GM18868 (cell line): ENCODE measurements around the gene DNAH6.
A peak's percentile ranks its signal among the peaks of the same experiment; 100 is the strongest.

Experiments used
- ATAC-seq: cut with Tn5 transposase; IDR thresholded peaks from one replicate; pipeline ENCODE4 v1.9.1; 2021; ENCODE audit warnings: mild to moderate bottlenecking, moderate library complexity; ENCODE audit not compliant: unreplicated experiment

The DNAH6 gene

DNA sequence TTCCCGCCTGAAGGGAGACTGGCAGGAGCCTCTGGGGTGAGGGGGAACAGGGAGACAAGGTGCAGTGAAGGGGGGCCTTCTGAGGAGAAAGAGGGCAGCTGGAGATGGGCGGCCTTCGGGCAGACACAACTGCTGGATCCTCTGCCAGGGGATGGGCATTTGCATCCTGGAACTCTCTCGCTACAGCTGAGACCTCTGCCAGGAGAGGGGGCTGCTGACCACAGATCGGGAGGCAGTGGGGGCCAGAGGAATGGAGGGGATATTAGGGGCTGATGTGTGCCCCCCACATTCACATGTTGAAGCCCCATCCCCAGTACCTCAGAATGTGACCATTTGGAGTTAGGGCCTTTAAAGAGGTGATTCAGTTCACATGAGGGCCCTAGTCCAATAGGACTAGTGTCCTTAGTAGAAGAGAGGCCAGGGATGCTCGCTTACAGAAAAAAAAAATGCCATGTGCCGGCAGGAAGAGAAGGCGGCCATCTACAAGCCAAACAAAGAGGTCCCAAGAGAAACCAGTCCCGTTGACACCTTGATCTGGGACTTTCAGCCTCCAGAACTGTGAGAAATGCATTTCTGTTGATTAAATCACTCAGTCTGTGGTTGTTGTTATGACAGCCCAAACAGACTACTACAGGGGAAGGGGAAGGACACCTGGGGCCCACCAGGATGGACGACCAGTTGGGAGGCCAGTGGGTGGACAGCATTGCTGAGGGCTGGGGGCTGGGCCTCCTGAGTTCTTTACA, 314.6 kb downstream of the DNAH6 start:
- no peak for ATAC-seq

DNA sequence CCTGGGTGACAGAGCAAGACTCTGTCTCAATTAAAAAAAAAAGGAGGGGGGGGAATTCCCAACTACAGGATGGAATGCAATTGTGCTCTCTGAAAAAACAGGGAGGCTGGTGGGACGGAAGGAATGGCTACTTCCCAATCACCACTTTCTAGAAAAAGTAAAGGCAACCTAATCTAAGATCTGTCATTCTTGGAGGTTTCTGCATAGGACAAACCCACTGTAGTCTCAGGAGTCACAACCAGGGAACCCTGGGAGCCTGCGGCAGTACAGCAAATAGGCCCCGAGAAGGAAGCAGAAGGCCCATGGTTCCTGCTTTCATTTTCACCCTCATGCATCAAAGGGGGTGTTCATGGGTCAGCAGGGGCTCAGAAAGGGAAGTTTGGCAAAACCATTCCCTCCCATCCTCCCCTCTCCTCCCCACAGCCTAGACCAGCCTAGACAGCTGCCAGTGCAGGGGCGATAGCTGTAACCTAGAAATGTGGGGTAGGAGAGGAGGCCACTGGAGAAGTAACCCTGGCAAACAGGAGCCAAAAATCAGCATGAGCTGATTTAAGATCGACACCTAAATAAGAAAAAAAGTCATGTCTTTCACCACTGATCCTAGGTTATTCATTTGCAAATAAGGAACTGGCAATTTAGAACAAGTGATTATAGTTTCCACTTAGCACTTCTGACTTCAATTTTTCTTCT, 316.6 kb downstream of the DNAH6 start:
- peak; percentile 92 for ATAC-seq

DNA sequence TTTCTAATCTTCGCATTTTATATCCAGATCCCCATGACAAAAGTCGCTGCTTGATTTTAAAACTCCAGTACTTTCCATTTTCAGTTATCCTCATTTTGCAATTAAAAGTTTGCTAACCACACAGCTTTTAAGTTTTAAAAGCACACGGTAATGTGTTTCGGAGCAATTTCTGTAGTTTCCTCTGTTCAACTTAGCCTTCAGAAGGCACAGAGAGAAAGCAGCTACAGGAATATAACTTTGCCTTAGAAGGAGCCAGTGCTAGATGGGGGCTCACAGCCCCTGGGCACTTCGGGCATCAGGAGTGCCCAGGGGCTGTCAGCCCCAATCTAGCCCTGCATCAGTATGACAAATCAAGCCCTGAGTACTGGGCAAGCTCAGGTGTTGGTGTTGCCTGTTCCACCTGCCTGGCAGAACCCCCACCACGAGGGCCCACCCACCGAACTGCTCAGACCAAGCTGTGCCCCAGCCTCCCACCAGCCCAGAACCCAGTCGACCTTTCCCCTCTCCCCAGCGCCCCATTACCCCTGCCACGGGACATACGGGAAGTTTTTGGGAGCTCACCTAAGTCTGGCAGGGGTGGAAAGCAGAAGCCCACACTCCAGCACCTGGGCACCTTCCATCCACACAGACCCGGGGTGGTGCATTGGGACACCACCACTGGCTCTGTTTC, 317.3 kb downstream of the DNAH6 start:
- ATAC-seq: no peak

DNA sequence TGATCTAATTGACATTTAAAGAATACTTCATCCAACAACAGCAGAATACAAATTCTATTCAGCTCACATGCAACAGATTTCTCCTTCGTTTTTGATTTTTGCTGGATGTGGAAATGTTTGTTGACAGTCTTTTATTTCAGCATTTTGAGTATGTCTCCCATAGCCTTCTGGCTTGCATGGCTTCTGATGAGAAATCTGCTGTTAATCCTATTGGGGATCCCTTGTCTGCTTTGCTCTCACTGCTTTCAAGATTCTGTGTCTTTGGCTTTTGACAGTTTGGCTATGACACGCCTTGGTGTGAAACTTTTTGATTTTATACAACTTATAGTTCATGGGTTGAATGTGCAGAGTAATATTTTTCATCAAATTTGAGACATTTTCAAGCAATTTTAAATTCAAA, 319.9 kb downstream of the DNAH6 start:
- ATAC-seq: no peak

DNA sequence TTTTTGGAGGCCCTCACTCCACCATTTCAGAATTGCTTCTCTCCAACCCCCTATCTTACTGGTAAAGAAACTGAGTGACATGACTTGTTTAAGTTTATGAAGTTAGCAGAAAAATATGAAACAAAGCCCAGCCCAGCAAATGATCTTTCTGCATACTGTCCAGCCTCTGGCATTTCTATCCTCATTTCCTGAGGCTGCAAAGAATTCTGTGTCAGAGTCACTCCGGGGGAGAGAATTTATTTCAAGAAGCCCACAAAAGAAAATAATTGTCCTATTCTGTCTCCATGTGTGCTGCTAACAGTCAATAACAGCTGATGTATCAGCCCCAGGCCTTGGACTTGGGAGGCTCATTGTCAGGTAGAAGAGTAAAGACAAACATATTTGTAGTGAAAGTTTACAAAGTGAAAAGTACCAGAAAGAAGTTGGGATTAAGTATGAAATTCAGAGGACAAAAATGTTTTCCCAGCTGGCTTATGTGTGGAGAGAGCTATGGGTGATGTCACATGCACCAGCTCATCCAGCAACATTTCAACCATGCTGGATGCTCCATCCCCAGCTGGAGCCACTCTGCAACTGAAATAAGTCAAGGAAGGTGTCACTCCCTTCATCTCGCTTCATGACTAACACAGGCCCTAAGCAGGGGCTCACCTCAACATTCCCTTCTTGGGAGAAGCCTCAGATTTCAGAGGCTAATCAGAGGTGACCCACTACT, 322.3 kb downstream of the DNAH6 start:
- ATAC-seq: no peak

DNA sequence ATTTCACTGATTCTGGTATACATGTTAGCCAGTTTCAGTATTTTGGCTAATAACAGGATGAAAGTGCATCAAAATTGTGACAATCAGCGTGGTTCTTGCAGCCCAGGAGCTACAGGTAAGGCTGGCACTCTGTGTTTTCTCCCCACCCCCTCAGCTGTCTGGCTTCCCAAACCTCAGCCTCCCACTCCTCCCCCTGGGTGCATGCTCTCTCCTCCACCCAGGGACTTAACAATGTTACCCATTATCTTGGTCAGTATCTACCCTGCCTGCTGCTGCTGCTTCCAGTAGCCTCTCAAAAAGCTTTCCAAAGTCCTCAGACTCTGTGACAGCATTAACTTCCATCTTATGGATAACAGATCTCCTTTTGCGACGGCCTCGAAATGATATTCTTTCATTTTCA, 323.6 kb downstream of the DNAH6 start:
- ATAC-seq: no peak

DNA sequence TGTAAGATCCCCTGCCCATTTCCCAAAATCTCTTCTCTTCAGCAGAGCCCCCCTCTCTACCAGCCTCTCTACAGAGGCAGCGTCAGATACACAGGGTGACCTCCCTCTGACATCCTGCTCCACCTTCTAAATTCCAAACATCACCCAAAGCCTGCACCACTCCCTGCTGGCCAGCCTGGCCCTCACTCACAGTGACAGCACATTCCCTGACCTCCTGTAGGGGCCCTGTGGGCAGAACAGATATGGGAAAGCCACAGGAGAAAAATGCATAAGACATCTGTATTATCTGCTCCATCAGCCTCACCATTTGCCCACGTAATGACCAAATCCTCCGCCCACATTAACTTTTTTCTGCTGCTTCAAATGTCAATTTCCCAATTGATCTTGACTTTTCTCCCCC, 324.0 kb downstream of the DNAH6 start:
- no peak for ATAC-seq

DNA sequence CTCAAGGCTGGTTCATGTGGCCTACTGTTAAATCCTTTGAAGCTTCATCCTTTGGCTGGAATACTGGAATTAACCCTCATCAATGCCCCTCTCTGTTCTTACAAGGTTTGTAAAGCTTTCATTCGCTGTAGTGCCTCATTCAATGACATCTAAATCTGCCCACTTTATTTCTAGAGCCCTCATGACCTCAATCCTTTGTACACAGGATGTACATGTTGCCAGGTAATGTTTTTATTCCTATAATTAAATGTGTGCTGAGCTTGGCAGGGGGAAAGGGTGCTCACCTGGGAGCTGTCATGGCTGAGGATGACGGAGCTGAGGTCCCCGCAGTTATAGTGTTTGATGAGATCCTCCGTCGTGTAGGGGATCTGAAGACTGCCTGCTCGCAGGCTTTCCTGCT, 325.3 kb downstream of the DNAH6 start:
- no peak for ATAC-seq

DNA sequence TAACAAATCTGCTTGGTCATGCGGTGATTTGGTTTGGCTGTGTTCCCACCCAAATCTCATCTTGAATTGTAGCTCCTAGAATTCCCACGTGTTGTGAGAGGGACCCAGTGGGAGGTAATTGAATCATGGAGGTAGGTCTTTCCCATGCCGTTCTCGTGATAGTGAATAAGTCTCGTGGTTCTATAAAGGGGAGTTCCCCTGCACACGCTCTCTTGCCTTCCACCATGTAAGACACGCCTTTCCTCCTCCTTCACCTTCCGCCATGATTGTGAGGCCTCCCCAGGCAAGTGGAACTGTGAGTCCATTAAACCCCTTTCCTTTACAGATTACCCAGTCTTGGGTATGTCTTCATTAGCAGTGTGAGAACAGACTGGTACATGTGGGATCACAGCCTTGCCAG, 327.8 kb downstream of the DNAH6 start:
- ATAC-seq: no peak

DNA sequence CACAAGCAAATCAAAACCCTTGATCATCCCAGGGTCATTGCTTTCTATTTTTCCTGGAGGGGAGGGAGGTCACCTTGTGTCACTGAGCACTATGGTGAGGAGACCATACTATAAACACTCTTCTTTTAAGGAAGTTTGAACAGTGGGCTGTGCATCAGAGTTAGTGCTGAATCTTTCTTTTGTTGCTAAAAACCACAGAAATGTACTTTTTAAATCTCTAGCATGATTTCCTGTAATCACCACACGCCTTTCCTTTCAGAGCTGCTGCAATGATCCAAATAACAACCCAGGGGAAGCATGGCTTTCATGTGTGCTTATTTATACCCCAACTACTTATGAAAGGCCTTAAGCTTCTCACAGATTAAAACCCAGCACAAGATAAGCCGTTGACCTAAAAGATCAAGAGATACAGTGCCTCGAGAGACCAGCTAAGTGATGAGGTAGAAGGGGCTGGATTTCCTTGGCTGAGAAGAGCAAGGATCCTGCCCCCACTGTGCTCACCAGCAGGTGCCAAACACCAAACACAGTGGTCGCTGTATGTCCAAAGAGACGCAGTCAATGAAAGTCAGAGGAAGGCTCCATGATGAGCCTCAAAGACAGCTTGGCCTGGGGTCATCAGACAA, 329.9 kb downstream of the DNAH6 start:
- no peak for ATAC-seq

DNA sequence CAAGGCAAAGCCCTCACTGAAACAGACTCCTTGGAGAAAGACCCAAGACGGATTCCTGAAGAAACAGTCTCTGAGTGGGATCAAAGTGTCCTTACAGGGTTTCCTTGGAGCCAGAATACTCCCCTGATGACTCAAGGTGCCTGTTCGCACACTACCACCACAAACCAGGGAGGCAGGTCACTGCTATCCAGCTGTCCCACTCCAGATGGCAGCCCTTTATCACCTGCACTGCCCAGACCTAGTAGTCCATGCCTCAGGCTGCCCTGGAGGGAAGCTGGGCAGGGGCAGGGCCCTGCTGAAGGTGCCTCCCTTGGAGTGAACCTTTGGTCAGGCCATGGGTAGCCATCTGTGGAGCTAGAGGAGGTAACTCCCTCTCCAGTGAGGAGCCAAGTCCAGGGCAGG, 330.4 kb downstream of the DNAH6 start:
- no peak for ATAC-seq

DNA sequence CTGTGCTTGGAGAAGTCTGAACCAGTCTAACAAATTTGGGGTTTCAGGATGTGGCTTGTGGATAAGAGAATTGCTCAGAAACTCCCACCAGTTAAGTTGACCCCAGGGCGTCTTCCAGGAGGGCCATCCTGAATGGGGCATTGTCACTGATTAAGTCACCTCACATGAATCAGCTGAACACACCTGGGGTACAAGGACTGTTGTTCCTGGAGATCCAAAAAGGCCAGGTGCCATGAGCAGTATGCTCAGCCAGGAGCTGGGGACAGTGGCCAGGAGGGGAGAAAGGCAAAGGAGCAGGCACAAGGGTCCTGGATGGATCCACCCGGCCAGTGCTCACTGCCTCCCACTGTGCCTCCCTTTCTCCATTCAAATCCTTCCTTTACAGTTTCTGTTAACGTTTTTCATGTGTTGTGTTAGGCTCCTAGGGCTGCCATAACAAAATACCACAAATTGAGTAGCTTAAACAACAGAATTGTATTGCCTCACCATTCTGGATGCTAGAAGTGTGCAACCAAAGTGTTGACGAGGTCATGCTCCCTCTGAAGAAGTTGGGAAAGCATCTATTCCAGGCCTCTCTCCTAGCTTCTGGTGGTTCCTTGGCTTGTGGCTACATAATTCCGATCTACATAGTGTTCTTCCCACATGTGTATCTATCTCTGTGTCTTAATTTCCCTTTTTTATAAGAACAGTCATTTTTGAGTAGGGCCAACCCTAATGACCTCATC, 331.2 kb downstream of the DNAH6 start:
- ATAC-seq: no peak

DNA sequence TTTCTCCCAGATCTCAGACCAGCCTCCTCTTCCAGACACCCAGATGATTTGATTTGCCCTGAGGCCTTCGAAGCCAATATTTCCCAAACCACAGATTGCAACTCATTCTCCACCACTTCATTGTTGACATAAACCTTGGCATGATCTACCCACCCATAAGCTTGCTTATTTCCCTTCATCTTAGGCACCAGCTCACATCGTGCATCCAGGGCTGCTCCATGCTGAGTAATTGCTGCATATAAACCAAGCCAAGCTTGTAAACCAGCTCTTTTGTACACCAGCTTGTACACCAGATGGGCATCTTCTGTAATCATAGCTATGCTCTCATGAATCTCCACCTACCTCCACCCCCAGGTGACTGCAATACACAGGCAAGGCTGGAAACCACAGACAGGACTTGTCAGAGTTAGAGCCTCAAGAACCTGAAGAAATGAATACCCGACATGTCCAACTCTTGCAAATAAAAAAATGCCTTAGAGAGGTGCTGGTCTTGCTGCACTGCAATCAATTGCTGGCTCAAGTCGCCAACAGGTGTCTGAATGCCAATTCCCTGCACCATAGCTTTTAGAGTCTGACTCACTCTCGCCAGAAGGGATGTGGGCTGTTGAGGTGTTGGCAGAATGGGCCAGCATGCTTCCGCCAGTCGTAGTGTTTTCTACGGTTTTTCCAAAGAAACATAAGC, 333.1 kb downstream of the DNAH6 start:
- no peak for ATAC-seq

DNA sequence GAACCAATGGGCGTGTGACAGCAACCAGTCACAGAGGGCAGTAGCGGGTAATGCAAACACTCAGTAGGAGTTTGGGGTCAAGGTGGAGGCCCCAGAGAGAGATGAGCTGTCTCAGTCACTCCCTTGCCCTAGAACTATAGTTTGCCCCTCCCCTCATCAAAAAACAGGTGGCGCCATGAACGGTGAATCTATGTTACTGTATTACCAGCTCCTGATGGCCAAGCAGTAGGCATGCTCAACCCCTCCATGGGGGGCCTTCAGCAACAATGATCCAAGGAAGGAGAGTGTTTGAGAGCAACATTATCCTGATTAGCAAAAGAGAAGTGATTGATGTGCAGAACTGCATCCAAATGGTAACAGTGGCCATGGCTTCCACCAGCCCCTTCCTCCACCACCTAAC, 334.2 kb downstream of the DNAH6 start:
- ATAC-seq: no peak

DNA sequence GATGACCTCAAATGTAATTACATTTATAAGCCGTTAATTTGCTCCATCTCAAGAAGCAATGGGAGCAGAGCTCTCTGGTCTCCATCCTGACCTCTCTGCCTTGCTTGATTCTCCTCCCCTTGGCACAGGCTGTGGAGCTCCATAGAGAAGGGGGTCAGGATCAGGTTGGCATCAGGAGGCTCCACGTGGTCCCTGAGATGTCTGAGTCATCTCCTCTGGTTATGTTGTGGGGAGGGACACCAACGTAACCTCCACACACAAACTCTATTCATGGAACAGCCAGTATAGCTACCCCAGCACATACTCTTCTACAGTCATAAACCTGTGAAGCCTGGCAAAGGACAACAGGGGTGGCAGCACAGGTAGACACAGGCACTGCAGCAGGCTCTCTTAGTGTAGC, 335.6 kb downstream of the DNAH6 start:
- no peak for ATAC-seq

DNA sequence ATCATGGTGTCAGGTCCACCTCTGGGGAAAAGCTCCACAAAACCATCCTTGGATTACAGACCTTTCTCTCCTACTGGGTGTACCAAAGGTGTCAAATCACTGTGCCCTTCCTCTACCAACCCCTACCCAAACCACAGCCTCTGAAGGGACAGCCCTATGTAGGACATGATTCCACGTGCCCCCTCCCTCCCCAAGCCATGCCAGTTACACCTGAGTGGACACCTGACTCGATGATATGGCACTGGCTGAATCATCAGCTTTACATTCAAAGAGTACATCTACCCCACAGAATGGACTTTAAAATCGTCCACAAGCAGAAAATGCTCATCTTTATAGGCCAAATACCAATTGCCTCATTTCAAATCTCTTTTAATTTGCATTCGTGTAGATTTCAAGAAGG, 338.6 kb downstream of the DNAH6 start:
- ATAC-seq: no peak

DNA sequence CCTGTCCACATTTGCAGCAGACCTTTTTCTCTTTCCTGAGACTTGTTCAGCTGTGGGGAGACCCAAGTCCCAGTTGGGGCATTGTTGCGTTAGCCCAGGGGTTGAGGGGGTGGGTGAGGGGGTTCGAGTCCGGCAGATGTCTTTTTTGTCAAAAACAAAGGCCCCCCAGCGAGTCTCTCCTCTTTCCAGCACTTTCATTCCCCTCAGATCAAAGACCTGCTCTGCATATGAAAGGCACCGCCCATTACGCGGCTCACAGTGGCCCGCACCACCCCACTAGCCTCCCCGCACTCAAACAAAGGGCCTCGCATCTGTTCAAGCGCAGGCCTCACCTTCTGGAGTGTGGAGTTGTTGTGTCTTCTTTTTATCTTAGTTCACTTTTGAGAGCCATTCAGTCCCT, 339.4 kb downstream of the DNAH6 start:
- no peak for ATAC-seq

DNA sequence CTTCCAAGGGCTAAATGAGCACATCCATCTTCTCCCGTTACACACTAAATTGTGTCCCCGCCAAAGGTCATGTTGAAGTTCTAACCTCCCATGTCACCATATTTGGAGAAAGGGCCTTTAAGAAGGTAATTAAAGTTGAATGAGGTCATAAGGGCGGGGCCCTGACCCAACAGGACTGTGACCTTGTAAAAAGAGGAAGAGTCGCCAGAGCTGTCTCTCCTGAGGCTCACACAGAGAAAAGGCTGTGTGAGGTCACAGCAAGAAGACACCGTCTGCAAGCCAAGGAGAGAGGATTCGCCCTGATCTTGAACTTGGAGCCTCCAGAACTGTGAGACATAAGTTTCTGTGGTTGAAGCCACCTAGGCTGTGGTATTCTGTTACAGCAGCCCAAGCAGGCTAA, 340.5 kb downstream of the DNAH6 start:
- no peak for ATAC-seq

DNA sequence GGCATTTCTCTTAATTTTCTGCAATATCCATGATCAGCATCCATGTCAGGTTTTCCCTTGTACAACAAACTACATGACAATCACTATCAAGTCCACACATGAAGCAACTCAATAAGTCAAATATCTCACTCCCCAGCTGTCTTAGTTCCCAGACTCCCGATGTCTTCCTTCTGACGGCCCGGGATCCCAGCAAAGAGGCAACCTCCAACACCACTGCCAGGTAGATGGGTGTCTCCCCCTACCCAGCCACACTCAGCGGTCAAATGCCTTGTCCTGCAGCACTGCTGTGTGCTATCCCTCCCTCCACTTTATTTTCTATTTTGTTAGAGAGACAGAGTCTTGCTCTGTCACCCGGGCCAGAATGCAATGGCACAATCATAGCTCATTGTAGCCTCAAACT, 341.3 kb downstream of the DNAH6 start:
- ATAC-seq: no peak

DNA sequence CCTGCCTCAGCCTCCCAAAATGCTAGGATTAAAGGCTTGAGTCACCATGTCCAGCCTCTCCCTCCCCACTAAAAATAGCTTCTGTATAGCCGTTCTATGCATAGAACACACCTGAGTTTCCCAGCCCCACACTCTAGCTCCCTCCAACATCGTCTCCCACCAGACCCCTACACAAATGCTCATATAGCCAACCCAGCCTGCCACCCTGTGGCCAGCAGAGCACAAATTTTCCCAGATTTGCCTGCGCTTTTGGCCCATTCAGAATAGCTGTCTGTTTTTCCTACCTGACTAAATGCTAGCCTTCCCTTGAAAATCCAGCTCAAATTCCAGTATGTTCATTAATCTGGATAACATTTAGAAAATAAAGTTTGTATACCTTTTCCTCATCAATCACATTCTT, 341.8 kb downstream of the DNAH6 start:
- no peak for ATAC-seq
